ENCODE measurements around the gene IFNA17.

IFNA17 gene

GRCh38 chr9:21265421-21266189, 37.6 kb upstream of the IFNA17 start:
- H3K9me3 ChIP-seq (ENCODE audit: control insufficient read depth, low read length): no peaks in the 10 kb centered on the region
- H3K4me1 ChIP-seq (ENCODE audit: control insufficient read depth, insufficient read depth, low read depth, low read length): no peaks in the 10 kb centered on the region
- DNase-seq: no peak
- H2BK12ac ChIP-seq (ENCODE audit: low read length in 2 of 2): no peak overlapping the region
- no peak overlapping the region for H2BK120ac ChIP-seq (ENCODE audit: low read depth, low read length)
- no peak overlapping the region for H4K91ac ChIP-seq (ENCODE audit: low read length)
- no peak overlapping the region for H2AFZ ChIP-seq (ENCODE audit: low read depth, low read length)
- no peaks in the 10 kb centered on the region for H3K36me3 ChIP-seq (ENCODE audit: control insufficient read depth in 1 of 2, insufficient read depth in 2 of 2, low read depth in 1 of 2, low read length in 2 of 2)
- H2BK15ac ChIP-seq (ENCODE audit: low read depth, poor library complexity, severe bottlenecking): no peak overlapping the region
- no peak overlapping the region for H3K4ac ChIP-seq (ENCODE audit: low read depth in 1 of 2, low read length in 2 of 2)
- no peak overlapping the region for H4K8ac ChIP-seq (ENCODE audit: low read length)
- peaks cover 40 to 57% of the 10 kb centered on the region in 2 experiments for H3K27me3 ChIP-seq (ENCODE audit: control insufficient read depth in 1 of 2, insufficient read depth in 1 of 2, low read length in 2 of 2)
- no peak overlapping the region for H3K18ac ChIP-seq (ENCODE audit: low read depth in 1 of 2, low read length in 2 of 2)
- H2BK5ac ChIP-seq (ENCODE audit: low read depth, low read length, poor library complexity, severe bottlenecking): no peak overlapping the region
- no peak overlapping the region for H3K4me3 ChIP-seq (ENCODE audit: insufficient read depth in 1 of 2, low read depth in 1 of 2, low read length in 2 of 2)
- H3K27ac ChIP-seq (ENCODE audit: low read length, poor library complexity, severe bottlenecking): no peak overlapping the region
- no peak overlapping the region for H3K14ac ChIP-seq (ENCODE audit: low read length in 2 of 2)
- H3K9ac ChIP-seq (ENCODE audit: low read length): no peak overlapping the region
- no peak overlapping the region for H3K4me2 ChIP-seq (ENCODE audit: low read length, poor library complexity, severe bottlenecking)
- no peaks in the 10 kb centered on the region for H3K79me1 ChIP-seq (replicated peaks; ENCODE audit: low read length, poor library complexity, severe bottlenecking)
- no peak overlapping the region for H2AK5ac ChIP-seq (ENCODE audit: low read length, severe bottlenecking)
- no peak overlapping the region for H3K23ac ChIP-seq (ENCODE audit: low read length in 2 of 2)
- no CpG with 5 or more reads among the region's 1 CpG for WGBS

- no peaks in the 10 kb centered on the region for H3K79me1 ChIP-seq (replicated peaks; ENCODE audit: low read length, poor library complexity, severe bottlenecking)
- no peak overlapping the region for H3K4ac ChIP-seq (ENCODE audit: low read depth in 1 of 2, low read length in 2 of 2)
- no peaks in the 10 kb centered on the region for H3K9me3 ChIP-seq (ENCODE audit: control insufficient read depth, low read length)
- no peak overlapping the region for H3K9ac ChIP-seq (ENCODE audit: low read length)
- H3K14ac ChIP-seq (ENCODE audit: low read length in 2 of 2): no peak overlapping the region
- no peak overlapping the region for H2BK12ac ChIP-seq (ENCODE audit: low read length in 2 of 2)
- H3K18ac ChIP-seq (ENCODE audit: low read depth in 1 of 2, low read length in 2 of 2): no peak overlapping the region
- H3K27me3 ChIP-seq (ENCODE audit: control insufficient read depth in 1 of 2, insufficient read depth in 1 of 2, low read length in 2 of 2): peaks cover 38 to 43% of the 10 kb centered on the region in 2 experiments
- no peak overlapping the region for H2AFZ ChIP-seq (ENCODE audit: low read depth, low read length)
- no peak overlapping the region for H2BK15ac ChIP-seq (ENCODE audit: low read depth, poor library complexity, severe bottlenecking)
- no peak overlapping the region for H2BK5ac ChIP-seq (ENCODE audit: low read depth, low read length, poor library complexity, severe bottlenecking)
- DNase-seq: no peak
- H2AK5ac ChIP-seq (ENCODE audit: low read length, severe bottlenecking): no peak overlapping the region
- no peak overlapping the region for H2BK120ac ChIP-seq (ENCODE audit: low read depth, low read length)
- no peak overlapping the region for H3K27ac ChIP-seq (ENCODE audit: low read length, poor library complexity, severe bottlenecking)
- H3K4me2 ChIP-seq (ENCODE audit: low read length, poor library complexity, severe bottlenecking): no peak overlapping the region
- H4K8ac ChIP-seq (ENCODE audit: low read length): no peak overlapping the region
- 76% methylated on average over 4 of the region's 5 CpGs for WGBS
- H3K23ac ChIP-seq (ENCODE audit: low read length in 2 of 2): no peak overlapping the region
- H3K36me3 ChIP-seq (ENCODE audit: control insufficient read depth in 1 of 2, insufficient read depth in 2 of 2, low read depth in 1 of 2, low read length in 2 of 2): no peaks in the 10 kb centered on the region
- H3K4me3 ChIP-seq (ENCODE audit: insufficient read depth in 1 of 2, low read depth in 1 of 2, low read length in 2 of 2): no peak overlapping the region
- no peak overlapping the region for H4K91ac ChIP-seq (ENCODE audit: low read length)
- H3K4me1 ChIP-seq (ENCODE audit: control insufficient read depth, insufficient read depth, low read depth, low read length): no peaks in the 10 kb centered on the region
Observed at GRCh38 chr9:21255538-21256212, 27.7 kb upstream of the IFNA17 start.

- Histone ChIP-seq H3K23ac (ENCODE audit: low read length in 2 of 2) (no peak overlapping the region), H3K4me3 (ENCODE audit: insufficient read depth in 1 of 2, low read depth in 1 of 2, low read length in 2 of 2) (peak overlapping the region in 1 of 2 experiments; percentile 59), H3K4me1 (ENCODE audit: control insufficient read depth, insufficient read depth, low read depth, low read length) (no peaks in the 10 kb centered on the region), H3K27ac (ENCODE audit: low read length, poor library complexity, severe bottlenecking) (no peak overlapping the region), H3K9ac (ENCODE audit: low read length) (peak overlapping the region; percentile 67), H2BK5ac (ENCODE audit: low read depth, low read length, poor library complexity, severe bottlenecking) (no peak overlapping the region), H2AFZ (ENCODE audit: low read depth, low read length) (no peak overlapping the region), H2AK5ac (ENCODE audit: low read length, severe bottlenecking) (no peak overlapping the region), H4K91ac (ENCODE audit: low read length) (no peak overlapping the region), H4K8ac (ENCODE audit: low read length) (no peak overlapping the region), H3K79me1 (replicated peaks; ENCODE audit: low read length, poor library complexity, severe bottlenecking) (no peaks in the 10 kb centered on the region), H2BK12ac (ENCODE audit: low read length in 2 of 2) (no peak overlapping the region), H3K27me3 (ENCODE audit: control insufficient read depth in 1 of 2, insufficient read depth in 1 of 2, low read length in 2 of 2) (peaks cover 42 to 55% of the 10 kb centered on the region in 2 experiments), H2BK15ac (ENCODE audit: low read depth, poor library complexity, severe bottlenecking) (no peak overlapping the region), H3K9me3 (ENCODE audit: control insufficient read depth, low read length) (no peaks in the 10 kb centered on the region), H3K18ac (ENCODE audit: low read depth in 1 of 2, low read length in 2 of 2) (no peak overlapping the region), H3K4me2 (ENCODE audit: low read length, poor library complexity, severe bottlenecking) (no peak overlapping the region), H3K4ac (ENCODE audit: low read depth in 1 of 2, low read length in 2 of 2) (no peak overlapping the region), H2BK120ac (ENCODE audit: low read depth, low read length) (no peak overlapping the region), H3K14ac (ENCODE audit: low read length in 2 of 2) (no peak overlapping the region), H3K36me3 (ENCODE audit: control insufficient read depth in 1 of 2, insufficient read depth in 2 of 2, low read depth in 1 of 2, low read length in 2 of 2) (no peaks in the 10 kb centered on the region)
- WGBS: 0% methylated on average over 3 of the region's 3 CpGs
- DNase-seq: peak; percentile 48
Observed at GRCh38 chr9:21252721-21253547, 24.9 kb upstream of the IFNA17 start.

GRCh38 chr9:21251638-21252037, 23.6 kb upstream of the IFNA17 start:
- DNase-seq: no peak
- H2AFZ ChIP-seq (ENCODE audit: low read depth, low read length): no peak overlapping the region
- 59% methylated on average over 3 of the region's 4 CpGs for WGBS
- no peak overlapping the region for H2BK120ac ChIP-seq (ENCODE audit: low read depth, low read length)
- no peak overlapping the region for H2BK15ac ChIP-seq (ENCODE audit: low read depth, poor library complexity, severe bottlenecking)
- H2AK5ac ChIP-seq (ENCODE audit: low read length, severe bottlenecking): no peak overlapping the region
- no peaks in the 10 kb centered on the region for H3K4me1 ChIP-seq (ENCODE audit: control insufficient read depth, insufficient read depth, low read depth, low read length)
- no peak overlapping the region for H3K9ac ChIP-seq (ENCODE audit: low read length)
- H3K27ac ChIP-seq (ENCODE audit: low read length, poor library complexity, severe bottlenecking): no peak overlapping the region
- no peak overlapping the region for H2BK12ac ChIP-seq (ENCODE audit: low read length in 2 of 2)
- peak overlapping the region in 1 of 2 experiments; percentile 48 for H3K14ac ChIP-seq (ENCODE audit: low read length in 2 of 2)
- no peaks in the 10 kb centered on the region for H3K9me3 ChIP-seq (ENCODE audit: control insufficient read depth, low read length)
- H4K91ac ChIP-seq (ENCODE audit: low read length): no peak overlapping the region
- no peak overlapping the region for H3K18ac ChIP-seq (ENCODE audit: low read depth in 1 of 2, low read length in 2 of 2)
- H3K4me3 ChIP-seq (ENCODE audit: insufficient read depth in 1 of 2, low read depth in 1 of 2, low read length in 2 of 2): no peak overlapping the region
- H4K8ac ChIP-seq (ENCODE audit: low read length): no peak overlapping the region
- H3K4ac ChIP-seq (ENCODE audit: low read depth in 1 of 2, low read length in 2 of 2): no peak overlapping the region
- no peak overlapping the region for H3K23ac ChIP-seq (ENCODE audit: low read length in 2 of 2)
- no peaks in the 10 kb centered on the region for H3K36me3 ChIP-seq (ENCODE audit: control insufficient read depth in 1 of 2, insufficient read depth in 2 of 2, low read depth in 1 of 2, low read length in 2 of 2)
- no peak overlapping the region for H2BK5ac ChIP-seq (ENCODE audit: low read depth, low read length, poor library complexity, severe bottlenecking)
- peaks cover 32 to 42% of the 10 kb centered on the region in 2 experiments for H3K27me3 ChIP-seq (ENCODE audit: control insufficient read depth in 1 of 2, insufficient read depth in 1 of 2, low read length in 2 of 2)
- H3K4me2 ChIP-seq (ENCODE audit: low read length, poor library complexity, severe bottlenecking): no peak overlapping the region
- H3K79me1 ChIP-seq (replicated peaks; ENCODE audit: low read length, poor library complexity, severe bottlenecking): no peaks in the 10 kb centered on the region

All from mesenchymal stem cell (in vitro differentiated cells and primary cell).